Measurements from ENCODE around the gene HAT1. TPM values are rescaled to one million over a fixed set of nuclear protein-coding genes. Genes with fewer than 3 reads are reported as not detected.

The HAT1 gene
- total RNA-seq, 1 donor from 2014 or later = 32.9 TPM

GRCh38 chr2:171910494-171910893 lies 11.8 kb upstream of the HAT1 start:
- no peak for ATAC-seq
- no peak for DNase-seq (ENCODE audit: low spot score)
- intact Hi-C loops (cut with DNase I) = no loop called here

- intact Hi-C loops (cut with DNase I) = no loop called here
Observed at GRCh38 chr2:171913517-171913916, 8.7 kb upstream of the HAT1 start.

GRCh38 chr2:171919453-171919852 lies 2.8 kb upstream of the HAT1 start:
- ATAC-seq (no peak), DNase-seq (ENCODE audit: low spot score) (no peak)
- intact Hi-C loops (cut with DNase I) = no loop called here

More at GRCh38 chr2:171913517-171913916, 8.7 kb upstream of the HAT1 start:
- ATAC-seq (no peak), DNase-seq (ENCODE audit: low spot score) (no peak)

GRCh38 chr2:171921970-171922229 lies 361 bp upstream of the HAT1 start:
- intact Hi-C loops (cut with DNase I) = no loop called here
- DNase-seq (ENCODE audit: low spot score) = no peak
- ATAC-seq = no peak

GRCh38 chr2:171923206-171923605 lies 945 bp downstream of the HAT1 start:
- intact Hi-C loops (cut with DNase I) = no loop called here
- DNase-seq (ENCODE audit: low spot score) (no peak), ATAC-seq (no peak)

GRCh38 chr2:171924170-171924942 lies 2.1 kb downstream of the HAT1 start:
- intact Hi-C loops (cut with DNase I) = no loop called here
- DNase-seq (ENCODE audit: low spot score) (no peak), ATAC-seq (no peak)

GRCh38 chr2:171930385-171930784 lies 8.1 kb downstream of the HAT1 start:
- no peak for ATAC-seq
- intact Hi-C loops (cut with DNase I) = no loop called here
- DNase-seq (ENCODE audit: low spot score) = no peak

GRCh38 chr2:171939058-171939742 lies 16.9 kb downstream of the HAT1 start:
- DNase-seq (ENCODE audit: low spot score) (no peak), ATAC-seq (no peak)
- intact Hi-C loops (cut with DNase I) = no loop called here

GRCh38 chr2:171939743-171940071 lies 17.4 kb downstream of the HAT1 start:
- intact Hi-C loops (cut with DNase I) = no loop called here
- ATAC-seq (no peak), DNase-seq (ENCODE audit: low spot score) (no peak)

GRCh38 chr2:171941316-171941699 lies 19.0 kb downstream of the HAT1 start:
- DNase-seq (ENCODE audit: low spot score) (no peak), ATAC-seq (no peak)
- intact Hi-C loops (cut with DNase I) = no loop called here

GRCh38 chr2:171943869-171944268 lies 21.6 kb downstream of the HAT1 start:
- intact Hi-C loops (cut with DNase I) = no loop called here
- DNase-seq (ENCODE audit: low spot score) (no peak), ATAC-seq (no peak)

GRCh38 chr2:171952276-171952675 lies 30.0 kb downstream of the HAT1 start:
- ATAC-seq (no peak), DNase-seq (ENCODE audit: low spot score) (no peak)
- intact Hi-C loops (cut with DNase I) = no loop called here

GRCh38 chr2:171952748-171953147 lies 30.5 kb downstream of the HAT1 start:
- DNase-seq (ENCODE audit: low spot score) (no peak), ATAC-seq (no peak)
- intact Hi-C loops (cut with DNase I) = no loop called here

- no peak for DNase-seq (ENCODE audit: low spot score)
- ATAC-seq = peak; percentile 62
- intact Hi-C loops (cut with DNase I) = no loop called here
Observed at GRCh38 chr2:171956135-171956825, 34.0 kb downstream of the HAT1 start.

GRCh38 chr2:171957061-171957460 lies 34.8 kb downstream of the HAT1 start:
- ATAC-seq = no peak
- intact Hi-C loops (cut with DNase I) = no loop called here
- no peak for DNase-seq (ENCODE audit: low spot score)

GRCh38 chr2:171958475-171958874 lies 36.2 kb downstream of the HAT1 start:
- ATAC-seq (no peak), DNase-seq (ENCODE audit: low spot score) (no peak)
- intact Hi-C loops (cut with DNase I) = no loop called here

GRCh38 chr2:171959998-171960397 lies 37.7 kb downstream of the HAT1 start:
- intact Hi-C loops (cut with DNase I) = no loop called here
- no peak for DNase-seq (ENCODE audit: low spot score)
- ATAC-seq = no peak

- no peak for ATAC-seq
- intact Hi-C loops (cut with DNase I) = no loop called here
- no peak for DNase-seq (ENCODE audit: low spot score)
Observed at GRCh38 chr2:171960570-171960969, 38.3 kb downstream of the HAT1 start.

GRCh38 chr2:171963198-171963597 lies 40.9 kb downstream of the HAT1 start:
- ATAC-seq (no peak), DNase-seq (ENCODE audit: low spot score) (no peak)
- intact Hi-C loops (cut with DNase I) = no loop called here

GRCh38 chr2:171964308-171964707 lies 42.0 kb downstream of the HAT1 start:
- intact Hi-C loops (cut with DNase I) = no loop called here
- DNase-seq (ENCODE audit: low spot score) (no peak), ATAC-seq (no peak)

- DNase-seq (ENCODE audit: low spot score) (no peak), ATAC-seq (no peak)
- intact Hi-C loops (cut with DNase I) = no loop called here
Observed at GRCh38 chr2:171965238-171965637, 43.0 kb downstream of the HAT1 start.

All from sciatic nerve (tissue), 2 donors.